ENCODE measurements around the gene CLMP. TPM values are rescaled to one million over a fixed set of nuclear protein-coding genes. Genes with fewer than 3 reads are reported as not detected.
A peak's percentile ranks its signal among the peaks of the same experiment; 100 is the strongest.

Gene CLMP
- polyA plus RNA-seq, 1 donor from 2014 or later: not detected

DNA sequence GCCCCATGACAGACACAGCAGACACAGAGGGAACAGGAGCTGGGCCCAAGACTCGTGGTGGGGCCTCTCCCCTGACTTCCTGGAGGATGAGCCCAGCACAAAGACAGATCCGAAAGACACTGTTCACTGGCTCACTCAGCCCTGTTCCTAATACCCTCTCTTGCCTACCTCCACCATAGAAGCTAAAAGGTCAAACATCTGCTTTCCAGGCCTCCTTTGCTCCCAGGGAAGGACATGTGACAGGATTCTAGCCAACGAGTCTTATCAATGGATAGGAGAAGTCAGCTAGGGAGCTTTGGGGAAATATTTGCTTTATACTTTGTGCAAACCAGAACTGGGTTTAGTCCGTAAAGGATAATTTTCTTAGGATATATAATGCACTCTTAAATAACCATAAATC lies 8.4 kb upstream of the CLMP start:
- no peaks in the 10 kb centered on the region for H3K9me3 ChIP-seq (ENCODE audit: low read length)
- no peaks in the 10 kb centered on the region for H4K20me1 ChIP-seq (ENCODE audit: insufficient read depth)
- H3K79me2 ChIP-seq (replicated peaks; ENCODE audit: insufficient read depth, low read length): no peaks in the 10 kb centered on the region
- no peak overlapping the region for H3K4me3 ChIP-seq (ENCODE audit: low read length)
- no peaks in the 10 kb centered on the region for H3K9me2 ChIP-seq (ENCODE audit: insufficient read depth, low read length)
- H3K9ac ChIP-seq (ENCODE audit: low read length): no peak overlapping the region
- H3K36me3 ChIP-seq (ENCODE audit: insufficient read depth, low read length): no peaks in the 10 kb centered on the region
- no peaks in the 10 kb centered on the region for H3F3A ChIP-seq (ENCODE audit: insufficient read depth, low read length, poor library complexity, severe bottlenecking)
- TF ChIP-seq, protein P1, sequence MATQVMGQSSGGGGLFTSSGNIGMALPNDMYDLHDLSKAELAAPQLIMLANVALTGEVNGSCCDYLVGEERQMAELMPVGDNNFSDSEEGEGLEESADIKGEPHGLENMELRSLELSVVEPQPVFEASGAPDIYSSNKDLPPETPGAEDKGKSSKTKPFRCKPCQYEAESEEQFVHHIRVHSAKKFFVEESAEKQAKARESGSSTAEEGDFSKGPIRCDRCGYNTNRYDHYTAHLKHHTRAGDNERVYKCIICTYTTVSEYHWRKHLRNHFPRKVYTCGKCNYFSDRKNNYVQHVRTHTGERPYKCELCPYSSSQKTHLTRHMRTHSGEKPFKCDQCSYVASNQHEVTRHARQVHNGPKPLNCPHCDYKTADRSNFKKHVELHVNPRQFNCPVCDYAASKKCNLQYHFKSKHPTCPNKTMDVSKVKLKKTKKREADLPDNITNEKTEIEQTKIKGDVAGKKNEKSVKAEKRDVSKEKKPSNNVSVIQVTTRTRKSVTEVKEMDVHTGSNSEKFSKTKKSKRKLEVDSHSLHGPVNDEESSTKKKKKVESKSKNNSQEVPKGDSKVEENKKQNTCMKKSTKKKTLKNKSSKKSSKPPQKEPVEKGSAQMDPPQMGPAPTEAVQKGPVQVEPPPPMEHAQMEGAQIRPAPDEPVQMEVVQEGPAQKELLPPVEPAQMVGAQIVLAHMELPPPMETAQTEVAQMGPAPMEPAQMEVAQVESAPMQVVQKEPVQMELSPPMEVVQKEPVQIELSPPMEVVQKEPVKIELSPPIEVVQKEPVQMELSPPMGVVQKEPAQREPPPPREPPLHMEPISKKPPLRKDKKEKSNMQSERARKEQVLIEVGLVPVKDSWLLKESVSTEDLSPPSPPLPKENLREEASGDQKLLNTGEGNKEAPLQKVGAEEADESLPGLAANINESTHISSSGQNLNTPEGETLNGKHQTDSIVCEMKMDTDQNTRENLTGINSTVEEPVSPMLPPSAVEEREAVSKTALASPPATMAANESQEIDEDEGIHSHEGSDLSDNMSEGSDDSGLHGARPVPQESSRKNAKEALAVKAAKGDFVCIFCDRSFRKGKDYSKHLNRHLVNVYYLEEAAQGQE (IDR thresholded peaks at IDR 0.05; ENCODE audit: borderline replicate concordance): no peak
- no peak for TF ChIP-seq EP300 (conservative IDR thresholded peaks at IDR 0.05; ENCODE audit: poor library complexity, severe bottlenecking)
- TF ChIP-seq RAD21 (conservative IDR thresholded peaks at IDR 0.05): no peak
- TF ChIP-seq, protein P2, sequence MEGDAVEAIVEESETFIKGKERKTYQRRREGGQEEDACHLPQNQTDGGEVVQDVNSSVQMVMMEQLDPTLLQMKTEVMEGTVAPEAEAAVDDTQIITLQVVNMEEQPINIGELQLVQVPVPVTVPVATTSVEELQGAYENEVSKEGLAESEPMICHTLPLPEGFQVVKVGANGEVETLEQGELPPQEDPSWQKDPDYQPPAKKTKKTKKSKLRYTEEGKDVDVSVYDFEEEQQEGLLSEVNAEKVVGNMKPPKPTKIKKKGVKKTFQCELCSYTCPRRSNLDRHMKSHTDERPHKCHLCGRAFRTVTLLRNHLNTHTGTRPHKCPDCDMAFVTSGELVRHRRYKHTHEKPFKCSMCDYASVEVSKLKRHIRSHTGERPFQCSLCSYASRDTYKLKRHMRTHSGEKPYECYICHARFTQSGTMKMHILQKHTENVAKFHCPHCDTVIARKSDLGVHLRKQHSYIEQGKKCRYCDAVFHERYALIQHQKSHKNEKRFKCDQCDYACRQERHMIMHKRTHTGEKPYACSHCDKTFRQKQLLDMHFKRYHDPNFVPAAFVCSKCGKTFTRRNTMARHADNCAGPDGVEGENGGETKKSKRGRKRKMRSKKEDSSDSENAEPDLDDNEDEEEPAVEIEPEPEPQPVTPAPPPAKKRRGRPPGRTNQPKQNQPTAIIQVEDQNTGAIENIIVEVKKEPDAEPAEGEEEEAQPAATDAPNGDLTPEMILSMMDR (IDR thresholded peaks at IDR 0.05; ENCODE audit: poor library complexity, severe bottlenecking): no peak
- no peak for TF ChIP-seq EZH2 (IDR thresholded peaks at IDR 0.05; ENCODE audit: borderline replicate concordance, insufficient read depth, low read length, poor library complexity, severe bottlenecking)
- no peak for TF ChIP-seq MXI1 (conservative IDR thresholded peaks at IDR 0.05; ENCODE audit: poor library complexity, severe bottlenecking)
- TF ChIP-seq SMC3 (conservative IDR thresholded peaks at IDR 0.05; ENCODE audit: poor library complexity): no peak
- no peak overlapping the region for H2AFZ ChIP-seq (ENCODE audit: low read depth, low read length)
- H3K4me2 ChIP-seq (ENCODE audit: low read length): no peak overlapping the region
- no peaks in the 10 kb centered on the region for H3K27me3 ChIP-seq (ENCODE audit: insufficient read depth, low read depth, low read length)
- H3K27ac ChIP-seq (ENCODE audit: low read length): no peak overlapping the region

DNA sequence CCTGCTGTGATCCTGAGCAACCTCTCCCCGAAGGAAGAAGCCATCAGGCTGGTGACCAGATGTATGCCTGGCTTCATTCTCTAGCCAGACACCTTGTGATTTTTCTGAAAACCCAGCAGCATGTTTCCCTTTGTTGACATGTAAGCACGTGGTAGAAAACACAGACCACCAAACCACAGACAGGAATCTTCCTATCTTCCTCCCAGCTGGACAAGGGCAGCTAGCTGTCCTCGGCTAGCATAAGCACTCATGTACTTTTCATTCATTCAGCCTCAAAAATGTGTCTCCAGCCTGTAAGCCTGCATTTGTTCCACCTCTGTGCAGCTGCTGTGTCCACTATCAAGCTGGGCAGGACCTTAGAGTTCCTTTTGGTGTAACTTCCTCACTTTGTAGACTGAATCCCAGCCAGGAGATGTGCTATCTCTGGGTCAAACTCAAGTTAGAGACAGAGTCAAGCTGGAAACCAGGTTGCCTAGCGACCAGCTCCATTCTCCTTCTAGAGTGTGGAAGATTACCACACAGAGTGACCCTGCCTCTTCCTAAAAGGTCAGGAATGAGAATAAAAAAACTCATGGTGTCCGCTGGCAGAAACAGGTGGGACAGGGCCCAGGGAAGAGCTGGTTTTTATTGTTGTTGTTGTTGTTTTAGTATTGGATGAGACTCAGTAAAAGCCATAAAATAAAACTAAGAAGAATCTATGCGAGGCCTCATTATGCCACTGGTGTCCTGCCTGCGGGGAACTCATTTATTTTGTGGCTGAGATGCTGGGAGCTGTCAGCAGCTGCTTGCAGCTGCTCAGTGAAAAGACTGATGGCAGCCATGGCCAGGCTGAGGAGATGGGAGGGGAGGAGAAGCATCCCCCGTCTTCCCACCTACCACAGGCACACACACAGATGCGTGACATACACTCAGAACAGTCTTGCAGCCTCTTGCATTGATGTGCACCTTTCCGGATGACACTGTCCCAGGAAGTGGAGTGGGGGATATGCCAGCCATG lies 7.4 kb upstream of the CLMP start:
- H3F3A ChIP-seq (ENCODE audit: insufficient read depth, low read length, poor library complexity, severe bottlenecking): no peaks in the 10 kb centered on the region
- no peaks in the 10 kb centered on the region for H3K27me3 ChIP-seq (ENCODE audit: insufficient read depth, low read depth, low read length)
- H3K36me3 ChIP-seq (ENCODE audit: insufficient read depth, low read length): no peaks in the 10 kb centered on the region
- no peaks in the 10 kb centered on the region for H3K9me3 ChIP-seq (ENCODE audit: low read length)
- TF ChIP-seq EP300 (conservative IDR thresholded peaks at IDR 0.05; ENCODE audit: poor library complexity, severe bottlenecking) (no peak), SMC3 (conservative IDR thresholded peaks at IDR 0.05; ENCODE audit: poor library complexity) (no peak), RAD21 (conservative IDR thresholded peaks at IDR 0.05) (no peak), EZH2 (IDR thresholded peaks at IDR 0.05; ENCODE audit: borderline replicate concordance, insufficient read depth, low read length, poor library complexity, severe bottlenecking) (no peak), TAF1 (IDR thresholded peaks at IDR 0.05; ENCODE audit: low read depth) (no peak), MXI1 (conservative IDR thresholded peaks at IDR 0.05; ENCODE audit: poor library complexity, severe bottlenecking) (no peak), POLR2AphosphoS5 (IDR thresholded peaks at IDR 0.05) (no peak)
- TF ChIP-seq, protein P1 (IDR thresholded peaks at IDR 0.05; ENCODE audit: borderline replicate concordance): no peak
- TF ChIP-seq, protein P2 (IDR thresholded peaks at IDR 0.05; ENCODE audit: poor library complexity, severe bottlenecking): no peak
- H3K79me2 ChIP-seq (replicated peaks; ENCODE audit: insufficient read depth, low read length): no peaks in the 10 kb centered on the region
- no peaks in the 10 kb centered on the region for H3K9me2 ChIP-seq (ENCODE audit: insufficient read depth, low read length)
- no peak overlapping the region for H2AFZ ChIP-seq (ENCODE audit: low read depth, low read length)
- no peak overlapping the region for H3K4me3 ChIP-seq (ENCODE audit: low read length)
- H4K20me1 ChIP-seq (ENCODE audit: insufficient read depth): no peaks in the 10 kb centered on the region
- peak overlapping the region; percentile 7 for H3K9ac ChIP-seq (ENCODE audit: low read length)
- no peak overlapping the region for H3K4me2 ChIP-seq (ENCODE audit: low read length)
- H3K27ac ChIP-seq (ENCODE audit: low read length): peak overlapping the region; percentile 46
